Liver (tissue), 9 donors: ENCODE data around the gene KCNMA1. TPM values are rescaled to one million over a fixed set of nuclear protein-coding genes. Genes with fewer than 3 reads are reported as not detected.

Experiments used
- DNase-seq: peaks from one replicate; pipeline ENCODE4 v3.0.0-alpha.2; 2017; ENCODE audit warnings: low spot score
- H3K27ac ChIP-seq, 2 donors: one replicate each; pipeline ENCODE4 v1.7.0; 2013; ENCODE audit warnings: inconsistent platforms in 2 of 2, low read length in 2 of 2, control low read depth in 1 of 2, low read depth in 1 of 2, mild to moderate bottlenecking in 1 of 2
- H3K27me3 ChIP-seq, 4 donors: one replicate each; pipeline versions ENCODE4 v1.6.1 to v1.7.0; 2013; ENCODE audit warnings: low read length in 3 of 4, inconsistent platforms in 1 of 4, mild to moderate bottlenecking in 1 of 4, moderate library complexity in 1 of 4; ENCODE audit not compliant: control insufficient read depth in 4 of 4, insufficient read depth in 4 of 4
- H3K36me3 ChIP-seq, 4 donors: one replicate each; pipeline versions ENCODE4 v1.6.1 to v1.7.0; 2013; ENCODE audit warnings: low read length in 3 of 4, mild to moderate bottlenecking in 3 of 4, low read depth in 1 of 4, moderate library complexity in 1 of 4; ENCODE audit not compliant: control insufficient read depth in 4 of 4, insufficient read depth in 3 of 4
- H3K4me1 ChIP-seq, 4 donors: one replicate each; pipeline versions ENCODE4 v1.6.1 to v1.7.0; 2013; ENCODE audit warnings: low read length in 3 of 4, mild to moderate bottlenecking in 3 of 4, moderate library complexity in 1 of 4; ENCODE audit not compliant: control insufficient read depth in 4 of 4, insufficient read depth in 4 of 4
- H3K4me3 ChIP-seq, 3 donors: one replicate each; pipeline versions ENCODE4 v1.6.1 to v1.7.0; 2013; ENCODE audit warnings: low read length in 3 of 3, control low read depth in 1 of 3, low read depth in 1 of 3, mild to moderate bottlenecking in 1 of 3
- H3K9ac ChIP-seq, 2 donors: one replicate each; pipeline ENCODE4 v1.7.0; 2013; ENCODE audit warnings: low read length in 2 of 2, mild to moderate bottlenecking in 2 of 2, moderate library complexity in 2 of 2, control low read depth in 1 of 2, low read depth in 1 of 2
- H3K9me3 ChIP-seq, 4 donors: one replicate each; pipeline versions ENCODE4 v1.6.1 to v1.7.0; 2013; ENCODE audit warnings: low read length in 3 of 4; ENCODE audit not compliant: control insufficient read depth in 4 of 4
- ATF3 ChIP-seq: IDR thresholded peaks from 2 replicates; pipeline ENCODE4 v1.6.1; 2016; ENCODE audit warnings: antibody characterized with exemption
- CTCF ChIP-seq: fragments of 150-350 bp; IDR thresholded peaks from 2 replicates; pipeline ENCODE4 v1.5.1; 2017; ENCODE audit warnings: improper control_type of control experiment, low read depth, low read length; ENCODE audit not compliant: missing input control
- EGR1 ChIP-seq, 2 donors: IDR thresholded peaks; 2 replicates each; pipeline ENCODE4 v1.6.1; 2016 to 2018; ENCODE audit warnings: antibody characterized with exemption in 2 of 2, low read depth in 2 of 2
- FOXA1 ChIP-seq: IDR thresholded peaks from 2 replicates; pipeline ENCODE4 v1.6.1; 2016; ENCODE audit warnings: antibody characterized with exemption
- FOXA2 ChIP-seq: IDR thresholded peaks from 2 replicates; pipeline ENCODE4 v1.6.1; 2016; ENCODE audit warnings: antibody characterized with exemption
- GABPA ChIP-seq, 2 donors: IDR thresholded peaks in 1 of 2; conservative IDR thresholded peaks in 1 of 2; 2 replicates each; pipeline ENCODE4 v1.6.1; 2016; ENCODE audit warnings: antibody characterized with exemption in 2 of 2, mild to moderate bottlenecking in 1 of 2, moderate library complexity in 1 of 2
- HNF4A ChIP-seq, 2 donors: conservative IDR thresholded peaks; 2 replicates each; pipeline ENCODE4 v1.6.1; 2016; ENCODE audit warnings: antibody characterized with exemption in 2 of 2, mild to moderate bottlenecking in 2 of 2
- HNF4G ChIP-seq: IDR thresholded peaks from 2 replicates; pipeline ENCODE4 v1.6.1; 2016; ENCODE audit warnings: antibody characterized with exemption
- JUND ChIP-seq, 2 donors: IDR thresholded peaks; 2 replicates each; pipeline ENCODE4 v1.6.1; 2016; ENCODE audit warnings: antibody characterized with exemption in 2 of 2
- NR2F2 ChIP-seq: IDR thresholded peaks from 2 replicates; pipeline ENCODE4 v1.6.1; 2016; ENCODE audit warnings: antibody characterized with exemption
- RAD21 ChIP-seq, 2 donors: IDR thresholded peaks; 2 replicates each; pipeline ENCODE4 v1.6.1; 2016; ENCODE audit warnings: antibody characterized with exemption in 2 of 2, mild to moderate bottlenecking in 2 of 2
- REST ChIP-seq: IDR thresholded peaks from 2 replicates; pipeline ENCODE4 v1.6.1; 2016; ENCODE audit warnings: antibody characterized with exemption, mild to moderate bottlenecking
- RXRA ChIP-seq, 2 donors: IDR thresholded peaks; 2 replicates each; pipeline ENCODE4 v1.6.1; 2017 to 2018; ENCODE audit warnings: antibody characterized with exemption in 2 of 2, mild to moderate bottlenecking in 1 of 2
- SP1 ChIP-seq: IDR thresholded peaks from 2 replicates; pipeline ENCODE4 v1.6.1; 2018; ENCODE audit warnings: antibody characterized with exemption, mild to moderate bottlenecking
- YY1 ChIP-seq: IDR thresholded peaks from 2 replicates; pipeline ENCODE4 v1.6.1; 2016; ENCODE audit warnings: antibody characterized with exemption, mild to moderate bottlenecking
- WGBS: extraction: QIAGEN DNeasy Blood & Tissue Kit; methylation state at CpG from one replicate; pipeline ENCODE4 v1.1.7; 2013; 5-methylcytosine and 5-hydroxymethylcytosine counted together
- polyA plus RNA-seq, 2 donors: library from polyadenylated mRNA; stranded (reverse) in 1 of 2; unstranded in 1 of 2; fragments of 200-250 nt in 1 of 2; fragments of >200 nt in 1 of 2; fragmentation: Nextera tagmentation in 1 of 2; extraction: Ambion mirVana in 1 of 2; gene quantifications; one replicate each; pipeline versions ENCODE4 v1.2.1 to v1.2.3, GENCODE V29; 2013 to 2015
- total RNA-seq, 2 donors: library from RNA; depleted of rRNA; stranded (reverse); fragments of >200 nt; gene quantifications; one replicate each; pipeline ENCODE4 v1.2.3, GENCODE V29; 2014
- TF ChIP-seq, protein P1 (sequence below): IDR thresholded peaks from 2 replicates; pipeline ENCODE4 v1.6.1; 2016; ENCODE audit warnings: antibody characterized with exemption
- donor health status: healthy.
- donor health status: healthy.
- donor health status: healthy.
- donor health status: healthy.
- donor health status: healthy.

KCNMA1 gene
- total and polyA plus RNA-seq, 4 donors, result 2.5 to 9.7 (median 4.7) TPM

DNA sequence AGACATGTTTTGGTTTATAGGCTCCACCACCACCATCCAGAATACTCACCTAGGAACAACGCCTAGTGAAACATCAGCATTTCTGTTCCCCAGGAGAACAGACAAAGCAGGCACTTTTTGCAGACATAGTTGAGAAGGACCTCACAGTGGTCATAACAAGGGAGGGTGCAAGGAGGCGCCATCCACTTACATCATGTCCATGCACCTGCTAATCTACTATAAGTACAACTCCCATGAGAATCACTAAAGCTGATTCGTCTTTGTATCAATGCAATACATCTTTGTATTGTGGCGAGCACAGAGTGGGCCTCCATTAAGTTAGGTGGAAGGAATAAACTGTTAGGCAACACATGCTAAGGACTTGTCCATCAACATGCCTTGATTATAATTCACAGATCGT is 207.1 kb downstream of the KCNMA1 start:
- DNase-seq, result no peak
- Histone ChIP-seq H3K36me3 (no peaks in the 10 kb centered on the region), H3K4me1 (no peaks in the 10 kb centered on the region), H3K27me3 (no peaks in the 10 kb centered on the region), H3K9ac (no peak overlapping the region), H3K4me3 (no peak overlapping the region), H3K9me3 (no peaks in the 10 kb centered on the region), H3K27ac (no peak overlapping the region)
- 96% methylated on average over 5 of the region's 5 CpGs for WGBS
- TF ChIP-seq ATF3 (no peak), RAD21 (IDR thresholded peaks at IDR 0.05) (peak in 1 of 2 donors; percentile 23)

DNA sequence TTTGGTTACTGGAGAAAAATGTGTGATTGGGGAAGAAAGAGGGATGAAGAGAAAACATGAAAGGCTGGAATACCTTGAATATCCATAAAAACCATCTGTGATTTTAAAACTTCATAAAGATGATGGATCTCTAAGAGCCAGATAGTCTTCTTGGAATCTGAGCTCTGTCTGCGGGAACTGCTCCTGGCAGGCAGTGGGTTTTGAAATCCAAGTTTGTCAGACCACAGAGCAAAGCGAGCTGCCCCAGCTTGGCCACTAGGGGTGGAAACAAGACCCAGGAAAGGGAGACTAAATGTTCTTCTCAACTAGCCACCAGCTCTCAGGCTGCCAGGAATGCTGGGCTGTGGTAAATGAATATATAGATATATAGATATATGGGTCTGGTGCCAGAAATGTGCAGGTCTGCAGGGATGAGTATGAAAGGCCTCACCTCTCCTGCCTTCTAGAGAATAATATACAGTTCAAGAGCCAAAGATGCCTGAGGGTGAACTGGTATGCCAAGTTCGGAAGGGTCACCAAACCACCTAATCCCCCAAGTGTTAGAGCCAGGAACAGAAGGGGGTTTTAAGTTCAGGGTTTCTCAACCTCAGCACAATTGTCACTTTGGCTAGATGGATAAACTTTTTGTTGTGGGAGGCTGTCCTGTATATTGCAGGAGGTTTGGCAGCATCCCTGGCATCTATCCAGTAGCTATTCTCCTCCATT is 208.8 kb downstream of the KCNMA1 start:
- no peak for DNase-seq
- WGBS, result 73% methylated on average over 3 of the region's 3 CpGs
- Histone ChIP-seq H3K4me3 (no peak overlapping the region), H3K4me1 (no peaks in the 10 kb centered on the region), H3K27me3 (no peaks in the 10 kb centered on the region), H3K9ac (no peak overlapping the region), H3K9me3 (no peaks in the 10 kb centered on the region), H3K36me3 (no peaks in the 10 kb centered on the region), H3K27ac (no peak overlapping the region)
- TF ChIP-seq CTCF, result peak; percentile 64
- TF ChIP-seq HNF4A (conservative IDR thresholded peaks at IDR 0.05), result peak in 1 of 2 donors; percentile 52
- no peak for TF ChIP-seq GABPA (IDR thresholded peaks at IDR 0.05 in 1 of 2, conservative IDR thresholded peaks at IDR 0.05 in 1 of 2)
- TF ChIP-seq RAD21 (IDR thresholded peaks at IDR 0.05), result peak; percentile 74 to 92
- TF ChIP-seq JUND (IDR thresholded peaks at IDR 0.05), result no peak
- TF ChIP-seq RXRA (IDR thresholded peaks at IDR 0.05), result peak in 1 of 2 donors; percentile 21

- Histone ChIP-seq H3K9ac (no peak overlapping the region), H3K9me3 (no peaks in the 10 kb centered on the region), H3K27ac (no peak overlapping the region), H3K36me3 (no peaks in the 10 kb centered on the region), H3K4me3 (no peak overlapping the region), H3K27me3 (no peaks in the 10 kb centered on the region), H3K4me1 (no peaks in the 10 kb centered on the region)
- no peak for DNase-seq
- no peak for TF ChIP-seq FOXA2
- no peak for TF ChIP-seq EGR1 (IDR thresholded peaks at IDR 0.05; ENCODE audit: low read depth in 2 of 2)
- TF ChIP-seq GABPA (IDR thresholded peaks at IDR 0.05 in 1 of 2, conservative IDR thresholded peaks at IDR 0.05 in 1 of 2), result no peak
- TF ChIP-seq REST, result no peak
- TF ChIP-seq FOXA1, result no peak
- TF ChIP-seq SP1, result no peak
- TF ChIP-seq, protein P1, sequence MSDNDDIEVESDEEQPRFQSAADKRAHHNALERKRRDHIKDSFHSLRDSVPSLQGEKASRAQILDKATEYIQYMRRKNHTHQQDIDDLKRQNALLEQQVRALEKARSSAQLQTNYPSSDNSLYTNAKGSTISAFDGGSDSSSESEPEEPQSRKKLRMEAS, result no peak
- TF ChIP-seq NR2F2, result no peak
- TF ChIP-seq YY1, result no peak
- no peak for TF ChIP-seq JUND (IDR thresholded peaks at IDR 0.05)
- TF ChIP-seq RAD21 (IDR thresholded peaks at IDR 0.05), result no peak
- no peak for TF ChIP-seq HNF4A (conservative IDR thresholded peaks at IDR 0.05)
- TF ChIP-seq CTCF, result no peak
- TF ChIP-seq HNF4G, result no peak
These were observed 213.4 kb downstream of the KCNMA1 start for GRCh38 chr10:77424257-77424656.
